HG02885 (cell line): ENCODE measurements around the gene ARHGAP35.
"Not testable (repeated sequence)": the region's sequence is repeated elsewhere in the genome, so short reads cannot be mapped to it uniquely, and the experiment has no call there.

Experiments
- ATAC-seq: cut with Tn5 transposase; IDR thresholded peaks from one replicate; pipeline ENCODE4 v1.9.1; 2021; ENCODE audit warnings: mild to moderate bottlenecking; ENCODE audit not compliant: unreplicated experiment, poor library complexity

ARHGAP35 gene

GRCh38 chr19:46841458-46842083 is 19.2 kb upstream of the ARHGAP35 start:
- no peak for ATAC-seq

DNA sequence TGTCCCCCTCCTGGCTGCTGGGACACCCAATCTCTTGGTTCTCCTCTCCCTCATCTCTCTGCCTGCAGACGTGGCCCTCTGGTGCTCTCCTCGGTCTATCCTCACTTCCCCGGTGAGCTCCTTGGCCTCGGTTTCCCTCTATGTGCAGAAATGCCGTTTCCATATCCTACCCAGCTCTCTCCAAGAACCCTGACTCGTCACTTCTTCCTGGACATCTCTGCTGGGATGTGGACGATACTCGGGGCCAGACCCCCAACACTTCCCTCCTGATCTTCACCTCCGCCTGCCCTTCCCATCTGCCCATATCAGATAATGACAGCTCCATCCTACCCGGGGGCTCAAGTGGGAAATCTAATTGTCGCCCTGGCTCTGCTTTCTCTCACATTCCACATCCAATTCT is 18.0 kb upstream of the ARHGAP35 start:
- ATAC-seq = no peak

DNA sequence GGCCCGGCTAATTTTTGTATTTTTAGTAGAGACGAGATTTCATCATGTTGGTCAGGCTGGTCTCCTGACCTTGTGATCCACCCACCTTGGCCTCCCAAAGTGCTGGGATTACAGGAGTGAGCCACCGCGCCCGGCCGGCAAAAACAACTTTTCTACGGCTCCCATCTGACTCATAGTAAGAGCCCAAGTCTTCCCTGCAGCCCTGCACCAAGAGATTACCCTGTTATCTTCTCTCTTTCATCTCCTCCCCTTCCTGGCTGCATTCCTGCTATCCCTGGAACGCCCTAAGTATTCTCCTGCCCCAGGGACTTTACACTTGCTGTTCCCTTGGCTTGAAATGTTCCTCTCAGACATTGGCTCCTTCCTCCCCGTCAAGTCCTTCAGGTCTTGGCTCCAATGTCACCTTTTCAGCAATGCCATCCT is 16.7 kb upstream of the ARHGAP35 start:
- no peak for ATAC-seq

- ATAC-seq = no peak
Observed at GRCh38 chr19:46845959-46846459, 14.8 kb upstream of the ARHGAP35 start.

DNA sequence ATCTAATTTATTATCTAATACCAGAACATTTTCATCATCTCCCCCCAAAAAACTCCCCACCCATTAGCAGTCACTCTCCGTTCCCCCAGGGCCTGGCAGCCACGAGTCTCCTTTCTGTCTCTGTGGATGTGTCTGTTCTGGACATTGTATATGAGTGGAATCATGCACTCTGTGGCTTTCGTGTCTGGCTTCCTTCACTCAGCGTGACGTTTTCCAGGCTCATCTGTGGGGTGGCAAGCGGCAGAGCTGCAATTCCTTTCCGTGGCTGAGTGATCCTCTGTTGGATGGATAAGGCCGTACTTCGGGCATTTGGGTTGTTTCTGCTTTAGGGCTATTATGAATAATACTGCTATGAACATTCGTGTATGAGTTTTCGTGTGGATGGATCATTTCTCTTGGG is 13.3 kb upstream of the ARHGAP35 start:
- no peak for ATAC-seq

- no peak for ATAC-seq
Observed at GRCh38 chr19:46848389-46848788, 12.4 kb upstream of the ARHGAP35 start.

DNA sequence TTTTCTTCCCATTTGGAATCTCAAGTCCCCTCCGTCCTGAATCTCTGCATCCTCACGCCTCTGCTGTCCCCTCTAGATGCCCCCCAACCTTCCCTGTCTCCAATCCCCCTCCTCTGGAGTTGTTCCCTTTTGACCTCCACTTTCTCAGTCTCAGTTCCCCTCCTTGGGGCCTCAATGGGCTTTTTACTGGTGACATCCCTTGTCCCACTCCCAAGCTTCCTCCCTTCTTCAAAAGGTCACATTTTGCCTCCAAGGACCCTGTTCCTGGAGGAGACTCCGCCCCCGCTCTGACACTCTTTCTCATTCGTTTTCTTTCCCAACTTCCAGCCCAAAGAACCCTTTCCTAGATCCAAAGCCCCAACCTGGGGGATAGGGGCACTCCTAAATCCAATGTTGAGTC is 11.2 kb upstream of the ARHGAP35 start:
- no peak for ATAC-seq

- ATAC-seq = peak; percentile 95
Observed at GRCh38 chr19:46850228-46851203, 10.3 kb upstream of the ARHGAP35 start, which contains the start of gene AP2S1. AP2S1 (minus strand) TSS chr19:46850846; CDS start chr19:46850766, 80 bp downstream.

- ATAC-seq = no peak
Observed at GRCh38 chr19:46852830-46853229, 8.0 kb upstream of the ARHGAP35 start.

DNA sequence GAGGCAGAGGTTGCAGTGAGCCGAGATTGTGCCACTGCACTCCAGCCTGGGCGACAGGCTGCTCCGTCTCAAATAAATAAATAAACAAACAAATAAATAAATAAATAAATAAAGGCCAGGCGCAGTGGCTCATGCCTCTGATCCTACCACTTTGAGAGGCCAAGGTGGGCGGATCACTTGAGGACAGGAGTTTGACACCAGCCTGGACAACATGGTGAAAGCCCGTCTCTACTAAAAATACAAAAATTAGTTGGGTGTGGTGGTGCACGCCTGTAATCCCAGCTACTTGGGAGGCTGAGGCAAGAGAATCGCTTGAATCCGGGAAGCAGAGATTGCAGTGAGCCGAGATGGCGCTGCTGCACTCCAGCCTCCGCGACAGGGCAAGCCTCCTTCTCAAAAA is 6.1 kb upstream of the ARHGAP35 start:
- ATAC-seq = not testable (repeated sequence)

- ATAC-seq = peak; percentile 46
Observed at GRCh38 chr19:46856062-46857022, 4.5 kb upstream of the ARHGAP35 start.

GRCh38 chr19:46859637-46860124 is 1.1 kb upstream of the ARHGAP35 start:
- ATAC-seq = no peak

- peak; percentile 75 for ATAC-seq
Observed at GRCh38 chr19:46860125-46860845, 512 bp upstream of the ARHGAP35 start.

DNA sequence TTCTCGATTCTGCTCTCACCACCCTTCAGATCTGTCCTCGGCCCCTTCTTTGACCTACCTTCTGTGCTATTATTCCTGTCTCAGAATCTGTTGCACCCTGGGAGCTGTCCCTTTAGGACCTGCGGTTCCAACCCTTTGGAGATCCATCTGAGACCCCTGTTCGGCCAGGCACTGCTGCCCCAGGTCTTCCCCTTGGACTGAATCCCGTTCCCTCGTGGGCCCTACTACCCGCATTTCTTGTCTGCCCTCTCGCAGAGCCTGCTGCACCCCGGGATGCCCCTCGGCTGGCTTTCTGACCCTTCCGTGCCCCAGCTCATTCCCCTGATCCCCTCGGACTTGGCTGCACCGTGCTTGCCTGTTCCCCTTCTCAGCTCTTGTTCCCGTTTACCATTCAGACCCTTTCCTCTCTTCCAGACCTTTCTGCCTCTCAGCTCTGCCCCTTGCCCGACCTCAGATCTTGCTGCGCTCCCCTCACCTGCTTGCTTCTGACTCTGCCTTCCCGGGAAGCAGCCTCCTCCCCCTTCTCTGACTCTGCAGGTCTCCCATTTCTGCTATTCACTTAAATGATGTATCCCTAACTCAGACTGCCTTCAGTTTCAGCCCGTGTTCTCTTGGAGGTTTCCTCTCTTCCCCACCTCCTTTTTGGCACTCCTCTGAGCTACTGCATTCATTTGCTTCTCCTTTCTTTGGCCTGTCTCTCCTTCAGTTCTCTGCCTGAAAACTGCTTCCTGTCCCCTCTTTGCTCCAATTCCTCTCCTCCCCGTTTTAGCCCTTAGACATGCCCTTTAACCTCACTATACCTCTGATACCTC is 1.1 kb downstream of the ARHGAP35 start:
- ATAC-seq = no peak

DNA sequence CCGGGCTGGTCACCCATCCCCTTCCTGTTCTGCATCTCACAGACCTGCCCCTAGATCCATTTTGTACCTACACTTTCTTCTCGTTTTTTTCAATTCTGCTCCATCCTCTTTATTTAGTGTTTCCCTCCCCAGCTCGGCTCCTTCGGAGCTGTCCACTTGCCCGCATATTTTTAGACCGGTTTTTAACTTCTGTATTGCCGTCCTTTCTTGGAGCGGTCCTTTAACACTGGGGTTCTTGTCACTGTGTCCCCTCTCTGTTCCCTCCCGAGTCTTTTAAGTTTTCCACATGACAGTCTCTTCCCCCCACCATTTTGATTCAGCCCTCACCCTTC is 1.7 kb downstream of the ARHGAP35 start:
- ATAC-seq = no peak

DNA sequence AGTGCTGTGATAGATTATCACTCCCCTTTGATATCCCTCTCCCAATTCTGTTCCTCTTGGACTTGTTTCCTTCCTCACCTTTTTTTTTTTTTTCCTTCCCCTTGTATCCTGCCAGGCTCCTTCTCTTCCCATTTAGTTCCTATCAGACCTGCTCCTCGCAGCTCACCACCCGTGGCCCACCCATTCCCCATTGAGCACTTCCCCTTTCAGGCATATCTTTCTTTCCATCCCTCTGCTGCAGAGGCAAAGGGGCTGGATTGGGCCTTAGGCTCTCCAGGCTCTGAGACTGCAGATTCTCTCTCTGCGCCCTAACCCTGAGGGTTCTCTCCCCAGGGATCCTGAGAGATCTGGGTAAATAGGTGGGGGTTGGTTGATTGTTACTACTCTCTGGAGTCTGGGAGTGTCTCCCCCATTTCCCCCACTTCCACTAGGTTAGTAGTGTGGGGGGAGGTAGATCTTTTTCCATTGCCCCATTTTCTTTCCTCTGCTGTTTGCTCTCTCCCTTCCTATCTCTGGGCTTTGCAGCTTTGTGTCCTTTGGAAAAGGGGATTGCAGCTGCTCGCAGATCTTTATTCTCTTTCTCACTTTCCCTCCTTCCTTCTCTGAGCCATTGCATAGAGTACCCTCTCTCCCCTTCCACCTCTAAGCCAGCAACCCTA is 2.3 kb downstream of the ARHGAP35 start:
- no peak for ATAC-seq

DNA sequence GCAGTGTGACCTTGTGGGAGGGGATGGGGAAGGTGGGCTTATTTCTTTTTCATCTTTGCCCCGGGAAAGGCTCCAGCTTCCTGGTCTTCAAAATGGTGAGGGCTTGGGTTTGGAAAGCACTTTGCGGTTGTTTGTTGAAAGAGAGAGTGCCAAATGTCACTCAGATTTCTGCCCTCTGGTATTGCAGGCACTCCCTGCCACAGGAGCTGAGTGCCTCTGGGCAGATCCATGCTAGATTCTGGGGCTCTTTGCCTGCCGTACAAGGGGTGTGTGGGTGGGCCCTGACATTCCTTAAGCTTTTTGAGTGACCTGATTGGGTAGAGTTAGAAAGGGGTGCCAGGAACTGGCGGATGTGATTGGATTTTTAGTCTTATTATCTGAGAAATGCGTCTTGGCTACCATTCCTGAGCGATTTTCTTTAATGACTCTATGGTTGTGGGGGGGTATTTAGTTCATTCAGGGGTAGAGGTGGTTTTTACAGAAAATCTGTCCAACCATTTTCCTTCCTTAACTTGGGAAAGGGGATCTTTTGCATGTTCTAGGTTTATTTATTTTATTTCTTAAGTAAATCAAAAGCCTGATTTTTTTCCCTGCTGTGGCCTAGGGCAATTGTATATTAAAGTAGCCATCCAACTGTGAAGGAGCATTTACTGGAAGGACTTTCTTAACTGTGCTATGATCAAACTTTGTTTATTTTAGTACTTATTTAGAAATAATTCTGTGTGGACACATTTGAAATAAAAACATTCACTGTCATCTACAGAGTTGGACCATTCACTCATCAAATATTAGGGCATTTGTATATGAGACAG is 3.2 kb downstream of the ARHGAP35 start:
- ATAC-seq = no peak
